CD4-positive, alpha-beta T cell treated with Interleukin-6 at 100 ng/mL for 8 hours (primary cell): Measurements from ENCODE around the gene WDR76.

ENCODE experiments used
- DNase-seq: peaks from one replicate; pipeline ENCODE4 v3.0.0-alpha.2; 2020; ENCODE audit warnings: mixed read lengths, low spot score

The WDR76 gene

GRCh38 chr15:43913941-43914340, 87.1 kb downstream of the WDR76 start:
- DNase-seq, result no peak

DNA sequence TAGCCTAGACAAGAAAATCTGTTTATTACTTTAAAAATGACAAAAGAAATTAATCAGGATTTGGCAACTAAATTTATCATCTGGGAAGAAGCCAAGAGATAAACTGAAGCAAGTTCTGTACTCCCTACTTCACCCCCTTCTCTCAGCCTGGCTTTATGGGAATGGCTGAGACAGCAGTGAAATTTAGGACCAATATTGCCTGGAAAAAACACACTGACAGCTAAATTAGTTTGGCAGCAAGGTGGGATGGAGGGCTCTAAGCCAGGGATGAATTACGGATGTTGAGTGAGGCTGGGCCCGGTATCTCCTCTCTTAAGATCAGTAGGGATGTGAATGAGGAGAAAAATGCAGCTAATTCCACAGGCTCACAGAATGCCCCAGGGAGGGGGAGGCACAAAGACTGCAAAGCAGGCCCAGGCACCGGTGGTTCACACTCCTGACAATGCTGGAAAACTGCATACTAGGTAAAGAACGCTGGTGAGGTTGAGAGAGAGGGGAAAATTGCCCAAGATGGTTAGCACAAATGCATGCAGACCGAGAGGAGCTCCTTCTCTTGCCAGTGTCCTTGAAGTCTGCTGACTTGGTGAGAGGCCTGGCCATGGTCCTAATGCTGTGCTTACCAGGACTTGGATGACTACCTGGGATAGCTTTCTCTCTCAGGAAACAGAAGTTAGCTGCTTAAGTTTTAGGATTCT, 89.0 kb downstream of the WDR76 start:
- no peak for DNase-seq

GRCh38 chr15:43916326-43916660, 89.5 kb downstream of the WDR76 start:
- DNase-seq, result no peak
